Upper lobe of right lung (tissue), 1 donor: ENCODE data around the gene APCDD1L. TPM values are rescaled to one million over a fixed set of nuclear protein-coding genes. Genes with fewer than 3 reads are reported as not detected.

Experiments
- ATAC-seq: fragments of 200-7000 bp; cut with Tn5 transposase; one replicate; pipeline ENCODE4 v1.9.1; 2020; ENCODE audit warnings: mild to moderate bottlenecking, moderate library complexity
- DNase-seq: peaks from one replicate; pipeline ENCODE4 v3.0.0-alpha.2; 2020
- H3K27ac ChIP-seq: fragments of 200-600 bp; one replicate; pipeline ENCODE4 v1.8.0; 2022
- H3K27me3 ChIP-seq: fragments of 200-600 bp; one replicate; pipeline ENCODE4 v1.8.0; 2022; ENCODE audit warnings: mild to moderate bottlenecking
- H3K36me3 ChIP-seq: fragments of 200-600 bp; one replicate; pipeline ENCODE4 v1.8.0; 2022
- H3K4me1 ChIP-seq: fragments of 200-600 bp; one replicate; pipeline ENCODE4 v1.8.0; 2022
- H3K4me3 ChIP-seq: fragments of 200-600 bp; one replicate; pipeline ENCODE4 v1.8.0; 2022; ENCODE audit warnings: mild to moderate bottlenecking
- H3K9me3 ChIP-seq: fragments of 200-600 bp; one replicate; pipeline ENCODE4 v1.8.0; 2022
- intact Hi-C: fragments of 100-400 bp; cut with DNase I; formaldehyde crosslinking; loops from one replicate; pipeline ENCODE4 v1.11.0; 2022
- total RNA-seq: library from RNA; stranded (reverse); fragmentation: NEBNext Ultra II Directional; extraction: Animal tissue kit (Norgen Biotek cat#: 25700); gene quantifications from one replicate; pipeline ENCODE4 v1.2.1, GENCODE V29; 2021
- TF ChIP-seq, protein P1 (sequence below): fragments of 200-600 bp; IDR thresholded peaks from one replicate; pipeline ENCODE4 v1.8.0; 2022; ENCODE audit warnings: antibody characterized with exemption
- donor health status: DM: no; HTN: yes; CAD: no; lungs with severe emphysema.

The APCDD1L gene
- total RNA-seq, 1 donor from 2014 or later: not detected

DNA sequence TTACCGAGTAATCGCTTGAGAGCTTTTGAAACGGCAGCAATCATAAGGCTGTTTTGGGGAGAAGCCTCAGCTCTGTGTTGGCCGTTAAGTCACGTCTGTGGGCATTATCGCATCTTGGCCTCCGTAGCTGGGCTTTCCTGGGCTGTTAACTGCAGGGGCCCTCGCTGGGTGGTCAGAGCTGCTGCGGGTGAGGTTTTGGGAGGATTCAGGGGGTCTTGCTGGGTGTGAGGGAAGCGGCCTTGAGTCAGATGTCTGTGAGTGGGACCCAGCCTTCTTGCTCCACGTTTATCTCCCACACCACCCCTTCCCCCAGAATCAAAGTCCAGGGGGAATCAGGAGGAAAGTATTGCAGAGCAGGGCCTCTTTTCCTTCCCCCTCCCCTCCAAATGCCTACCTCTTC, 3.2 kb upstream of the APCDD1L start:
- Histone ChIP-seq H3K27ac (no peak overlapping the region), H3K4me1 (no peaks in the 10 kb centered on the region), H3K9me3 (no peaks in the 10 kb centered on the region), H3K27me3 (peaks cover 22% of the 10 kb centered on the region), H3K4me3 (no peak overlapping the region), H3K36me3 (no peaks in the 10 kb centered on the region)
- DNase-seq (no peak), ATAC-seq (no peak)
- TF ChIP-seq, protein P1, sequence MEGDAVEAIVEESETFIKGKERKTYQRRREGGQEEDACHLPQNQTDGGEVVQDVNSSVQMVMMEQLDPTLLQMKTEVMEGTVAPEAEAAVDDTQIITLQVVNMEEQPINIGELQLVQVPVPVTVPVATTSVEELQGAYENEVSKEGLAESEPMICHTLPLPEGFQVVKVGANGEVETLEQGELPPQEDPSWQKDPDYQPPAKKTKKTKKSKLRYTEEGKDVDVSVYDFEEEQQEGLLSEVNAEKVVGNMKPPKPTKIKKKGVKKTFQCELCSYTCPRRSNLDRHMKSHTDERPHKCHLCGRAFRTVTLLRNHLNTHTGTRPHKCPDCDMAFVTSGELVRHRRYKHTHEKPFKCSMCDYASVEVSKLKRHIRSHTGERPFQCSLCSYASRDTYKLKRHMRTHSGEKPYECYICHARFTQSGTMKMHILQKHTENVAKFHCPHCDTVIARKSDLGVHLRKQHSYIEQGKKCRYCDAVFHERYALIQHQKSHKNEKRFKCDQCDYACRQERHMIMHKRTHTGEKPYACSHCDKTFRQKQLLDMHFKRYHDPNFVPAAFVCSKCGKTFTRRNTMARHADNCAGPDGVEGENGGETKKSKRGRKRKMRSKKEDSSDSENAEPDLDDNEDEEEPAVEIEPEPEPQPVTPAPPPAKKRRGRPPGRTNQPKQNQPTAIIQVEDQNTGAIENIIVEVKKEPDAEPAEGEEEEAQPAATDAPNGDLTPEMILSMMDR: no peak
- intact Hi-C loops: no loop called here

DNA sequence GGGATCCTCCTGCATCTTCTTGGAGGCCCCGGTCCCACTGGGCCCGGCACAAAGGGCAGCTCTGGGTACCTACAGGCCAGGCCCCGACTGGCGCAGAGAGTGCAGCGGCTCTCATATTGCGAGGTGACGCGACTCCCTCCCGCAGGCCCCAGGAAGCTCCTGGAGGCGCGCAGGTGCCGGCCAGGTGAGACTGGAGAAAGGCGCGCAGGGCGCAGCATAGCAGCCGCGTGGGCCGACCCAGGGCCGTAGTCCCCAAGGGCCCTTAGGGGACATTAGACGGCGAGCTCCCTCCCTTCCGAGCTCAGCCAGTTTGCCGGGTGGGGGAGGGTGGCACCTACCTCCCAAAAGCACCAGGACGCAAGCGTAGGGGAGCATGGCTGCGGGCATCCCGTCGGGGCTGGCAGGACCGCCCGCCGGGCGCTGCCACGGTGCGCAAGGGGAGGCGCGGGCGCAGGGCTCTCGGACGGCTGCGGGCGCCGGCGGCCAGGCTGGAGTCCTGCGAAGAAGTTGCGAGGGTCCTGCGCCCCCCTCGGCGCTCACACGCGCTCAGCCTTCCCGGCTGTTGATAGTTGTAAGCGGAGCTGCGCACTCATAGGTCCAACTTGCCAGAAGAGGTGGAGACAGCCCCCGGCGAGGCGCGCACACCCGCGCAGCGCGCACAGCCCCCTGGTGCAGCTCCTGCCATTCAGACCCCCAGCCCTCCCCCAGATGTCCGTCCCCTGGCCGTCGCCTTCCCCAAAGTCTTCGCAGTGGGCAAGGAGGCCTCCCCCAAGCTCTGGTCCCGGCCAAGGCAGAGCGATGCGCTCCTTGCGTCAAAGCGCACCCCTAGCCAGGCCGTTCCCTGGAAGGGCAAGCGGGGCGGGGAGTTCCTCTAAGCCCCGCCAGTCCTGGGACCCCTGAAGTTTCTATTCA, 622 bp downstream of the APCDD1L start:
- Histone ChIP-seq H3K36me3 (no peaks in the 10 kb centered on the region), H3K27ac (no peak overlapping the region), H3K9me3 (no peaks in the 10 kb centered on the region), H3K4me3 (no peak overlapping the region), H3K4me1 (no peaks in the 10 kb centered on the region), H3K27me3 (peaks cover 35% of the 10 kb centered on the region)
- TF ChIP-seq, protein P1: no peak
- intact Hi-C loops: no loop called here
- no peak for ATAC-seq
- no peak for DNase-seq

DNA sequence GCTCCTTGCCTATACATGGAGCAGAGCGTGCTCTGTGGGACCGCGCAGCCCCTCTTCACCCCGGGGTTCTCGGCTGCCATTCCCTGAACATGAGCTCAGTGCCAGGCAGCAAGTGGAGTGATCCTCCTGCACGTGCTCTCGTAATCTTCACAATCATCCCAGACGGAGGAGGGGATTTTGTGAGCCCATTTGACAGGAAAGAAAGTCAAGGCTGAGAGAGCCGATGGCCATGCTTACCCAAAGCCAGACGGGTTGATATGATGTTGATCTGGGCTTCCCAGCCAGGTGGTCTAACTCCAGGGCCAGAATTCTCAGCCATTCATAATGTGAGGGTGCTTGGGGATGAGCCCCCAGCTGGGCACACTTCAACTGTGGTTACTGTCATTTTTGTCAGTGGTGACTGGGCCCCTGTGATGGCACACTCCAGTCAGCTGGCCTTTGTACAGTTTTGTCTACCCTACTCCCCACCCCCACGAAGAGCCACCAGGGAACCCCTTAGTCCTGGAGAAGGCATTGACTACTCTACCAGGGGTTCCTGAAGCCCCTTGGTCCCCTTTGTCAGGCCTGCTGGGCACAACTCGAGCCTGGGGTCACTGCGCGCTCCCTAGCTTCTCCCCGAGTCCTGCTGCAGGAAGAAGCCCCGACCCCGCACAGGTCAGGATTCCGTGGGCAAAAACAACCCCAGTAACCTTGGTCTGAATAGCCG, 1.5 kb downstream of the APCDD1L start:
- no peak overlapping the region for H3K27ac ChIP-seq

DNA sequence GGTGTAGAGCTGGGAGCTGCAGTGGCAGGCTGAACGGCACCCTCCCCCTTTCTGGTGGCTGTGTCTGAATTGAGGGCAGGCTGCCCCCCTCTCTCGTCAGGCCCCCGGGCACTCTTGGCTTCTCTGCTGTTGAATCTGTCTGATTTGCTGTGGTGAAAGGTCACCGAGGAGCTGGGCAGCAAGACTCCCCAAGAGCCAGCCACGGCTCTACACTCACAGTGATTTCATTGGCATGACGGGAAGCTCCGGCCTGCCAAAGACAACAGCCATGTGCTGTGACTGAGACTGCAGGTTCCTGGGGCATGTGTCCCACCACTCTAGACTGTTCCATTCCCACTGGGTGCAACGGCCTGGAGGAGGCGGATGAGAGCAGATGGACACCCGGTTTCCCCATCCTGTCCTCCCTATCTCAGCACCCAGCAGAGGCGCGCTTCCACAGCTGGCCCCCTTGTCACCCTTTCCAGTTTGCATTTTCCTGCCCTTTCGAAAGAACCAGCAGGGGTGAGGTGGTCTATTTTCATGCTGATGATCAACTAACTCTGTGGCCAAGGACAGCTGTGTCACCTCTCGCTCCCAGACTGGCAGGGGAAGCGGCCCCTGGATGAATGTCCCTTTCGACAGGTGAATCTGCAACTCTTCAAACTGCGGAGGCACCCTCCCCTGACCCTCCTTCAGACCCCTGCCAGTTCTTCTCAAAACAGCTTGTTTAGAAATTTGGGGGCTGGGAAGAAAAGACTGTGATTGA, 2.2 kb downstream of the APCDD1L start:
- H3K27ac ChIP-seq: no peak overlapping the region
- intact Hi-C loops: no loop called here

More for the DNA sequence above, 1.5 kb downstream of the APCDD1L start:
- no peak for DNase-seq
- no peaks in the 10 kb centered on the region for H3K9me3 ChIP-seq
- no peaks in the 10 kb centered on the region for H3K36me3 ChIP-seq
- H3K4me3 ChIP-seq: no peak overlapping the region
- no peaks in the 10 kb centered on the region for H3K4me1 ChIP-seq
- no peak for ATAC-seq
- TF ChIP-seq, protein P1: no peak
- intact Hi-C loops: no loop called here
- peaks cover 35% of the 10 kb centered on the region for H3K27me3 ChIP-seq

DNA sequence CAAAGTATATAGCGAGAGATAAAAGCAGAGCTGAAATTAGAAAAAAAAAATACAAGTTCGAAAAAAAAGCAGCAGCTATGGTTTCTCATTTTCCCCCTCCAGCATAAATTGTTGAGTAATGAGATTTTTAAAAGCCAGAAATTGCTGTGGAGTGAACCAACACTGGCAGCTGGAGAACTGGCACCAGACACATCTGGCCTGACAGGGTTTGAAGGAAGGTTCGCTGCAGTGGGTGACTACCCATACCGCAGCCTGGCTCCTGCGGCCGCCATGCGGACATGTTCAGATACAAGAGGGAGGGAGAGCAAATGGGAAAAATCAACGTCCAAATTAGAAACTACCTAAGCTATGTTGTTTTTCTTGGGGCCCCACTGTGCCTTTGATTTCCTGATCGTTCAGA, 3.3 kb downstream of the APCDD1L start:
- Histone ChIP-seq H3K9me3 (no peaks in the 10 kb centered on the region), H3K27ac (no peak overlapping the region), H3K36me3 (no peaks in the 10 kb centered on the region), H3K4me1 (no peaks in the 10 kb centered on the region), H3K4me3 (no peak overlapping the region), H3K27me3 (peaks cover 35% of the 10 kb centered on the region)
- intact Hi-C loops: no loop called here
- ATAC-seq (no peak), DNase-seq (no peak)
- TF ChIP-seq, protein P1: no peak

More for the DNA sequence above, 2.2 kb downstream of the APCDD1L start:
- Histone ChIP-seq H3K4me1 (no peaks in the 10 kb centered on the region), H3K27me3 (peaks cover 35% of the 10 kb centered on the region), H3K4me3 (no peak overlapping the region), H3K9me3 (no peaks in the 10 kb centered on the region), H3K36me3 (no peaks in the 10 kb centered on the region)
- DNase-seq (no peak), ATAC-seq (no peak)
- TF ChIP-seq, protein P1: no peak
